Measurements from ENCODE around the gene ISCU. TPM values are rescaled to one million over a fixed set of nuclear protein-coding genes. Genes with fewer than 3 reads are reported as not detected.
A peak's percentile ranks its signal among the peaks of the same experiment; 100 is the strongest.

Gene ISCU
- 92.3 TPM for polyA plus RNA-seq (2013, experiment 1 of 2; ENCODE audit: insufficient read length)
- 92.1 TPM for polyA plus RNA-seq (2013, experiment 2 of 2; ENCODE audit: insufficient read length)

DNA sequence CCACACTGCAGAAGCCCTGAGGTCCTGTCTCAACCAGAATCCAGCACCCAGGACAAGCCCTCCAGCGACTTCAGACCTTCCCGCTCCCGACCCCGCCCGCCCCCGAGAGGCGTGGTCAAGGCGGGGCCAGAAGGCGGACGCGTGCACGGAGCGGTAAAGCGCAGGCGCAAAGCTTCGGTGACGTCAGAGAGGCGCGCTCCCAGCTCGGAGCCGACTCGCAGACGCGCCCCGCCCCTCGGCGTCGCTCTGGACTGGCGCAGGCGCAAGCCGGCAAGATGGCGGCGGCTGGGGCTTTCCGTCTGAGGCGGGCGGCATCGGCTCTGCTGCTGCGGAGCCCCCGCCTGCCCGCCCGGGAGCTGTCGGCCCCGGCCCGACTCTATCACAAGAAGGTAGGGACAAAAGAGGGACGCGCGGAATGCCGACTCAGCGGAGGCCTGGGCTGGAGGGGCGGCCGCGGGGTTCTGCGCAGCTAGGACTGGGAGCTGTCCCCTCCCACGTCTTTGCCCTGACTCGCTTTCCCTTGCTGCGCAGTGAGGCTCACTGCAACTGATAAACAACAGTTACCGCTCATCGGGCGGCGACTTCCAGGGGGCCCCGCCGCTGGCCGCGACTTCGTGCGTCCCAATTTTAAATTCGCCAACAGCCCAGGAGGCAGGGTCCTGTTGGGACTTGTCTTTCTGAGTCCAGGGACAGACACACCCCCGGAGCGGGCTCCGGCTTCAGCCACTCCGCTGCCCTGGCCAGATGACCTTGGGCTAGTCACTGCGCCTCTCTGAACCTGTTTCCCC, at the start of gene ISCU:
ISCU (plus strand) TSS at position 249 of the 788 bp plus-strand sequence; CDS start at position 276, 27 bp downstream.
- DNase-seq = peak; percentile 97

DNA sequence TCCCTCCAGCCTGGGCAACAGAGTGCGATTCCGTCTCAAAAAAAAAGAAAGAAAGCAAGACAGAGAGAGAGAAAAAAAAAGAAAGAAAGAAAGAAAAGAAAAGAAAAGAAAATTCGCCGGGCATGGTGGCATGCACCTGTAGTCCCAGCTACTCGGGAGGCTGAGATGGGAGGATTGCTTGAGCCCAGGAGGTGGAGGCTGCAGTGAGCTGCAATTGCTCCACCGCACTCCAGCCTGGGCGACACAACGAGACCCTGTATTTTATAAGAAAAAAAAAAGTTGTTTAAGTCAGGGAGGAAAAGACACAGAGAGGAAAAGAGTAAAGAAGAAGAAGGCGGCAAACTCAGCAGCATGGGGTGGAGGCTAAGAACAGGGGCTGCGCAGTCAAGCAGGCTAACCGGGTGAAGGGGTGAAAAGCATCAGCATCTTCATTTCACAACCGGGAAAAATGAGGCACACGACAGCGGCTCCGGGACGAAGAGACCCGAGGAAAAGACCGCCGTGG, 47.9 kb upstream of the ISCU start:
- DNase-seq = no peak

DNA sequence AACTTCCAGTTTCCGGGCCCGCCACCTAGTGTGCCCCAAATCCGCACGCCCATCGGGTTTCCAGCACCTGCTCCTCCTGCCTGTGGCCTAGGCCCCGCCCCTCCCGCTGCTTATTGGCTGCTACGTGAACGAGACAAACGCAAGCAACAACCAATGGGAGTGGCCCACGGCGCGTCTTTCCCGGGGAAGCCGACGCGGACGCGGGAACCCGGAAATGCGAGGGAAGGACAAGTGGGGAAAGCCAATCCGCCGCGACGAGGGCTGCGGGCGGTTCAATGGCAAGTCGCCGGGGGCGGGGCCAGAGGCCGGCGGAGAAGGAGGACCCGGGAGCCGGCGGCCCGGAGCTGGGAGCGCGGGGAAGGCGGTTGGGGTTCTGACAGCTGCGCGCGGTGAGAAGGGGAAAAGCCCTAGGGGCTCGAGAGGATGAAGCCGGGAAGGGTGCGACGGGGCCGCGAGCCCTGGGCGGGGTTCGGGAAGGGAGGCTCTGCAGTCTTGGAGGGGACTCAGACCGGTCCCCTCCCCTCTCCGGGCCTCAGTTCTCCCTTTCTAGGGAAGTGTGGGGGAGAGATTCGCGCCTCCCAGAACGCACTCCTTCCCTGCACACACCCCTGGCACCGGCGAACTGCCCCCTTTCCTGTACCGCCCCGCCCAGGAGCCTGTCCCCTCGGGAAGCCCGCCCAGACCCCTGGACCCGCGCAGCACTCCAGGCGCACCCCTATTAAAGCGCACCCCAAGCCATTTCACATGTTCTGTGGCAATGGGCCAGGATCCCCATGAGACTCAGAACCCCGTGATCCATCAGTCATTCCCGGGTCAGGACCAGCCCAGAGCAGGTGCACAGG, 47.2 kb upstream of the ISCU start, which contains the start of gene FICD:
FICD (plus strand) TSS at position 305 of the 842 bp plus-strand sequence. CDS start 1,696 bp downstream, outside the sequence.
- DNase-seq = peak; percentile 98

DNA sequence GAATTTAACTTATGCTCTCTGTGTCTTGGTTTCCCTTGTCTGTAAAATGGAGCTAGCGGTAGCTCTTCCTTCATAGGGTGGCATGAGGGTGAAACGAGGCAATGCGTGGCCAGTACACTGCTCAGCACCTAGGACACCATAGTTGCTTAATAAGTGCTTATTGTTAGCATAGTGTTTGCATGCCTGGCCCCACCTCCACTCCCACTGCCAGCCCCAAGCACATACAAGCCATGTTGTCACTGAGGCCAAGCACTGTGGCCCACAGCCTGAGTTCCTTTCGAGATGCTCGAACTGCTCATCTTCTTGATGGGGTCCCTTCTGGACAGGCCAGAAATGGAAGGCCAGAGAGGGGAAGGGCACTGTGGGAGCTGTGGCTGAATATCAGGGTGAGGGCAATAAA, 46.5 kb upstream of the ISCU start:
- DNase-seq = no peak

DNA sequence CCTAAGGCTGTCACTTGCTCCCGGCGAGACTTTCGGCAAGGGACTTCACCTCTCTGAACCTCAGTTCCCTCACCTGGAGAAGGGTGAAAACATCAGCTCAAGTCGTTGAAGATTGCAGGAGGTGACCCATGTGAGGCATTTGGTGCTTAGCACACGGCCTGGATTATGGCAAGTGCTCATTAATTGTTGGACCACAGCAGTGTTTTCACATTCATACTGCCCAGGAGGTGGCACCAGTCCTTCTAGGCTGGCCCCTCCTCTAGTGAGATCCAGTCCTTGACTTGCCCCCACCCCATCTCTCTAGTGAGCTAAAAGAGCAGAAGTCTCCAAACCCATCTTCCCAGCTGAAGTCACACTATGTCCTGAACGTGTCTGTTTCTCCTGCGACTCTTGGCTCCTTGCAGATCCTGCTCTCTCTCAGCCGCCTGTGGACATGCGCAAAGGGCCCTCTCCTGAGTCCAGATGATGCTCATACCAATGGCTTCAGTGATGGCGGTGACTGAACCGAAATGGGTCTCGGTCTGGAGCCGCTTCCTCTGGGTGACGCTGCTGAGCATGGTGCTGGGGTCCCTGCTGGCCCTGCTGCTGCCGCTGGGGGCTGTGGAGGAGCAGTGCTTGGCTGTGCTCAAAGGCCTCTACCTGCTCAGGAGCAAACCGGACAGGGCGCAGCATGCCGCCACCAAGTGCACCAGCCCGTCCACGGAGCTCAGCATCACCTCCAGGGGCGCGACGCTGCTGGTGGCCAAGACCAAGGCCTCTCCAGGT, 45.7 kb upstream of the ISCU start:
- DNase-seq = no peak

DNA sequence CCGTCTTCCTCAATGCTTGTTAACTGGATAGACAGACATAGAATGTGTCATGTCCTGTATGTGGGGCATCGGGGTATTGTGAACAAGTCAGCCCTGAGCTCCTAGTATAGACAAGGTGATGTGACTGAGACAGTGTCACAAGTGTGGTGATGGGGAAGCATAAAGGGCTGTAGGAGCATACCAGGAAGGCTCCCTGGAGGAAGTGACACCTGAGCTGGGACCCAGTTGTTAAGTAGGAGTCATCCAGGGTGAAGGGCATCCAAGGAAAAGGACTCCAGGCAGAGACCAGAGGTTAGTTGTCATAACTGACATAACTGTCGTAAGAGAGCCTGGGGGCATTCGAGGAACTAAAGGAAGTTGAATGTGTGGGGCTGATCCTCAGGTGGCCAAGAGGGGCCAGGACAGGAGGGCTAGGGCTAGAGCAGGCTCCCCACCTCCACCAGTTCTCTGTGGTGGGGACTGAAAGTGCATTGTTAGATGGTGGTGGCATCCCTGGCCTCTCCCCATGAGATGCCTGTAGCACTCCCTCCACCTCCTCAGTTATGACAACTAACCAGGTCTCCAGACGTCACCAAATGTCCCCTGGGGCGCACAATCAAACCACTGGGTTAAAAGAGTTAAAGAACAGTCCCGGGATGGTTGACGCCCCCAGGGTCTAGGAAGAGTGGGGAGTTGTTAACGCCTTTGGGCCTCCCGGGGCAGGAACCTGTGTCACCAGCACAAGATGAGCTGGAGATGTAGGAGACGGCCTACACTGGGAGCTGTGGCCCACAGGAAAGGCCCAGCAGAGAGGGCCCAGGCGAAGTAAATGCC, 44.9 kb upstream of the ISCU start:
- DNase-seq = no peak

DNA sequence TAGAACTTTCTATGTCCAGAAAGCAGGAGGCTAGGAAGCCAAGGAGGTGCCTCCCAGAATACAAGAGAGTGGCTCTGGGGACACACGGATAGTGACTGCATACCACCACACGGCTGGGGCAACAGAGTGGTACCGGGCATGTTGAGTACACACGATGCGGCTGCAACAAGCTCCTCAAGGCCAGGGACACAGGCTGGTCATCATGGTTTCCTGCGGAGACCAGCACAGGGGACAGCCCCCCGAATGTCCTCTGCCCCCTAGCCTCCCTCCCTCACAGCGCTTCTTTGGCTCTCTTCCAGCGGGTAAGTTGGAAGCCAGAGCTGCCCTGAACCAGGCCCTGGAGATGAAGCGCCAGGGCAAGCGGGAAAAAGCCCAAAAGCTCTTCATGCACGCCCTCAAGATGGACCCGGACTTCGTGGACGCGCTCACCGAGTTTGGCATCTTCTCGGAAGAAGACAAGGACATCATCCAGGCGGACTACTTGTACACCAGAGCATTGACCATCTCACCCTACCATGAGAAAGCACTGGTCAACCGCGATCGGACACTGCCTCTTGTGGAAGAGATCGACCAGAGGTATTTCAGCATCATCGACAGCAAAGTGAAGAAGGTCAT, 44.2 kb upstream of the ISCU start:
- no peak for DNase-seq

DNA sequence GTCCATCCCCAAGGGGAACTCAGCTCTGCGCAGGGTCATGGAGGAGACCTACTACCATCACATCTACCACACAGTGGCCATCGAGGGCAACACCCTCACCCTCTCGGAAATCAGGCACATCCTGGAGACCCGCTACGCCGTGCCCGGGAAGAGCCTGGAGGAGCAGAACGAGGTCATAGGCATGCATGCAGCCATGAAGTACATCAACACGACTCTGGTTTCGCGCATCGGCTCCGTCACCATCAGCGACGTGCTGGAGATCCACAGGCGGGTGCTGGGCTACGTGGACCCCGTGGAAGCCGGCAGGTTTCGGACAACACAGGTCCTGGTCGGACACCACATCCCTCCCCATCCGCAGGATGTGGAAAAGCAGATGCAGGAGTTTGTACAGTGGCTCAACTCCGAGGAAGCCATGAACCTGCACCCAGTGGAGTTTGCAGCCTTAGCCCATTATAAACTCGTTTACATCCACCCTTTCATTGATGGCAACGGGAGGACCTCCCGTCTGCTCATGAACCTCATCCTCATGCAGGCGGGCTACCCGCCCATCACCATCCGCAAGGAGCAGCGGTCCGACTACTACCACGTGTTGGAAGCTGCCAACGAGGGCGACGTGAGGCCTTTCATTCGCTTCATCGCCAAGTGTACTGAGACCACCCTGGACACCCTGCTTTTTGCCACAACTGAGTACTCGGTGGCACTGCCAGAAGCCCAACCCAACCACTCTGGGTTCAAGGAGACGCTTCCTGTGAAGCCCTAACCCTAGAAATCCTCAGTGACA, 43.5 kb upstream of the ISCU start:
- DNase-seq = no peak

DNA sequence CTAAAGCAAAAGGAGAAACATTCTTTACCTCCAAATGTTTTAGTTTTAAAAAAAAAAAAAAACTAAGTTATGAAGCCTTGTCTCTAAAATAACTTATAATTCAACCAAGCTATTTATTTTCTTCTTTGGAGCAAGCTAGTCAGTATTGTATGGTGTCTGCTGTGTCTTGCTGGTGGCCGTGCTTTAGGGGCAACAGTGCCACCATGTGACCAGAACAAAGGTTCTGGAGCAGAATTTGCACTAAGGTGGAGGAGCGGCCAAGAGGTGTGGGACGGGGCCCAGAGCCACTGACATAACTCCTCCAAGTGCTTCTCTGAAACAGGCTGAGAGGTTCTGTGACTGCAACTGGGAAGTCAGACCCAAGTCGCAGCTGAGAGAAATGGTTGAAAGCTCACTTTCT, 42.8 kb upstream of the ISCU start:
- no peak for DNase-seq

DNA sequence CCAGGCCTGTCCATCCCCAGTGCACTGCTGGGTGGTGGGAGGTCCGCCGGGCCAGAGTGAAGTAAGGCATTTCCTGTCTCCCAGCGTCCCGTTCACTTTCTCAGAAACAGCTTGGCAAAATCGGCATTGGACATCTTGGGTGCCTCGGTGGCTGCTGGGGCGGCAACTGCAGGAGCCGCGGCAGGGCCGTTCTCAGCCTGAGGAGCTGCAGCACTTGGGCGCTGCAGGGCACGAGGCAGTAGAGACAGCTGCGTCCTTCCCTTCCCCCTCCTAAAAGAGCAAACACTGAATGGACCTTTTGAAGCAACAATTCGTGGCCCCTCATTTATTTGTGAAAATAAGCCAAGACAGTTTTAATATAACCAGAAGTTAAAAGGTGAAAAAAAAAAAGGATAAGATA, 39.0 kb upstream of the ISCU start:
- DNase-seq = no peak

DNA sequence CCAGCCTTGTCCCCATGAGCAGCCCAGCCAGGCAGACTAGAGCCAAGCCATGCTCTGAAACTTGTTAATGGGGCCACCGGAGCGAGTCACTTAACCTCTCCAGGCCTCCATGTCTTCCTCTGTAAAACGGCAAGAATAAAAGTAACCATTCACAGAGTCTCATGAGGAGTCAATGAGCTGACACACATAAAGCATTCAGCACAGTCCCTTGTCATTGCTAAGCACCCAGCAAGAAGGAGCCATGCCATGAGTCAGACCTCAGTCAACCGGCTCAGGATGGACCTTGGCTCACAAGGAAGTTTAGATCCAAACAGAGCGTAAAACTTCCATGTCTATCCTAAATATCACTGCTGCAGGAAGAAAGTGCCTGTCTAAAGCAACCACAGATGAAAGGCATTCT, 36.7 kb upstream of the ISCU start:
- peak; percentile 59 for DNase-seq

DNA sequence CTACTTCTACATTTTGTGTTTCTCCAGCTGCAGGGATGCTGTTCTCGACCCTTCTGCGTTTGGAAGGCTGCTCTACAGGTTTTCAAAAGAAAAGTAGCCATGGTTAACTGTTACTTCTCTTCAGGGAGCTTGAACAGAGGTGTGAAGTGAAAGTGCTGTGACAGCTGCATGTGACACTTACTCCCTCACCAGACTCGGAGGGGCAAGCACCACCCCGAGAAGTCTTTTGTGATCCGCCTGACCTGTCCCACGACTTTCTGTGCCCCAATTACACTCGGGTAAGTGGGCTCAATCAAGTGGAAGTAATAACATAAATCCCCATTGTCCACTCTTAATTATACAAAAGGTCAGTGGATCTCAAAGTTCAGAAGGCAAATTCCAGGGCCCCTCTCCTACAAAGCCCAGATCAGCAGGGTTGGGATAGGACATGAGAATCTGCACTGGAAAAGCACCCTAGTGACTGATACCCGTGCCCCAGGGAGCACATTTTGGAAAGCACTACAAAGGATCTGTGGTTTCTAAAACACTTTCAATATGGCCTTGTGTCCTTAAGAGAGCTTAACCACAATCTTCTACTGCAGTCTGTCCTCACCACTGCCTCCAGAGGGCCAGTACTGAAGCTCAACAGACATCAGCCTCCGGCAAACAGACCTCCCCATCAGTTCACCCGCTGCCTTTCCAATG, 35.8 kb upstream of the ISCU start:
- DNase-seq = peak; percentile 58

DNA sequence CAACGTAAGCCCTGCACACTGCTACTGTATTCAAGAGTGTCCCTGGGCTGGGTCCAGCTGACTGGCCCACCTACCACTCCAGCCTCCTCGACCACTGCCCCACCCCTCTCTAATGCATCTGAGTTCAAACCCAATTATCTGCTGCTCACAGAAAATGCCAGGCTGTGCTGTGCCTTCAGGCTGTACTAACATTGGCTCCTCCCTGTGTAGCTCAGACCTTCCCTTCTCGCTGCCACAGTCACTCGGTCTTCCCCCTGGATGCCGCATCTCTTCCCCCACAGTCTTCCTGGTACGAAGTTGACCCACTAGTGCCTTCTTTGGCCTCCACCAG, 35.3 kb upstream of the ISCU start:
- no peak for DNase-seq

DNA sequence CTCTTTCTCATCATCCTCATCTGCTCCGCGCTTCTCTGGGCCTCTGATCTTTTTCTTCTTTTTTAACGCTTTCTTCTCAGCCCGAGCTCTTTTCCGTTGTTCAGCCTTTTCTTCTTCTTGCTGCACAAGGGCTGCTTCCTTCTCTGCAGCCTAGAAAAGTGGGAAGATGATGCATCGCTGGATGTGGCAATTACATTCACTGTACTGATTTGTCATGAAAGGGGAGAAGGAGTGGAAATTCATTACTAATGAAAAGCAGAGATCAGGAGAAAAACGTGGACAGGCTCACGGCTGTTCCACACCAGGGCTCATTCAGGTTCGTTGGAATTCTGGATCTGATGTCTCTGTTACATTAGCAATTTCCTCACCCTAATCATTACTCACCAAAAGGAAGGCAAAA, 32.2 kb upstream of the ISCU start:
- peak; percentile 35 for DNase-seq

DNA sequence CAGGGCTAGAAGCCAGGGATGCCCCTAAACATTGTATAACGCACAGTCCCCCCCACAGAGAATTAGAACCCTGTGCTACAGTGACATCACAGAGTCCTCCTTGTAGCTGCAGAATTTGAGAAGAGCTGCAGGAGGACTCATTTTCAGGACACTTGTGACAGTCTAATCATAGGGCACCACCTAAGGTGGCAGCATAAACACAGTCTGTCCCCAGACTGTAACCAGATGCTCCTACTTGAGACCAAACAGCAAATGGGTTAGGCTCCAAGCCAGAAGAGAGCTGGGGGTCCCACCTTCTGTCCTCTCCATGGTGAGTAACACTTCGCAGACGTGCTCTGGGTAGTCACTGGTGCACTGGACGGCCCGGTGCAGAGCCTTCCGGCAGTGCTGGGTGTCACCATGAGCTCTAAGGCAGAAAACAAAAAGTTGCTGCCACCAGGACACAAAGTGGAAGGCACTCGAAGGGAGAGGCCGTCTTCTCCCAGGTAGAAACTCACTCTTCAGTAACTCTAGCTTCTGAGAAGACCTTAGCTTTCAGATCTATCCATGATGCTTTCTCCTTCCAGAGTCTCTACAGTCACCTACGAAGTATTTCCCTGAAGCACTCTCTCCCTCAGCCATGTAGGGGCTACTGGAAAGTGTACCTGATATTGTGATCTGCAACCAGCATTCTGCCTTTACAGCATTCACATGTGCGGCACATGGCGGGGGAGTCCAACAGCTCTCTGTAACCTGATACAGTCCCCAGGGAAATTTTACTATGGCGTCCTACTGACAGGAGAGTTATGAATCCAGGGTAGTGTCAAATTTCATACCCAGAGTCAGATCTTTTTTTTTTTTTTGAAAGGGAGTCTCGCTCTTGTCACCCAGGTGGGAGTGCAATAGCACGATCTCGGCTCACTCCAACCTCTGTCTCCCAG, 30.2 kb upstream of the ISCU start:
- peak; percentile 65 for DNase-seq

DNA sequence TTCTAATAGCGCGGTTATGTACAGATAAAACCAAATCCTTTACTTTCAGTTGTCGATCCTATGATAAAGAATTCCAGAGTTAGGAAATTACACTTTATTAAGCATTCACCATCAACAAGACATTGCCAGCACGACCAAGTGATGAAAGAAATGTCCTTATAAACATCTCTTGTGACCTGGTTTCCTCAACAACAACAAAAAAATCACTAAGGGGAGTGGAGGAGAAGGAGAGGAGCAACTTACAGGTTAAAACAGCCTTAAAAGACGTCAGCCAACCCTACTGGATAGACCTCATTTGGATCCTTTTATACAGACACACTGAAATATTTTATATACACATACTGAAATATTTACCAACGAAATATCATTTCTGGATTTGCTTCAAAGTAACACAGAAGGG, 24.2 kb upstream of the ISCU start:
- DNase-seq = no peak

DNA sequence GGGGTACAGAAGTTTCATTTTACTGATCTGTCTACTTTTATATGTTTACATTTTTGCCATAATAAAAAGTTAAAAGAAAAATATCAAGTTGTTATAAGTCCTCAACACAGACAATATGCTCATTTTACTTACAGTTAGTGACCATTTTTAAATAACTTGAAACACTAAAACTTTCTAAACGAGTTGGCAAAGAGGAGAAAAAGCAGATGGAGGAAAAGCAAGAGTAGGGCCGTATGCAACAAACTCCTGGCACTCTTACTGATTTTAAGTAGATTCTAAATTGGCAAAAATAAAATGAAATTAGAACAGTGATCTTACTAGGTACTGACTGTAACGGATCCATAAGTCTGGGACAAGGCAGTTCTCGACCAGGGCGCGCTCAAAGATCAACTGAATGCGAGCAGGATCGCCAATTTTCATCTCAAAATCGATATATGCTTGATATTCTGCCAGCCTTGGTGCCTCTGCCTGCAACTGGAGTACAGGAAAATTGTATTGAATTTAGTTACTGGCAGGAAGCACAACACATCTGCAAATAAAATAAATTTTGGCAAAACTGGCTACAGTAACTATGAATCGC, 23.7 kb upstream of the ISCU start:
- DNase-seq = no peak

DNA sequence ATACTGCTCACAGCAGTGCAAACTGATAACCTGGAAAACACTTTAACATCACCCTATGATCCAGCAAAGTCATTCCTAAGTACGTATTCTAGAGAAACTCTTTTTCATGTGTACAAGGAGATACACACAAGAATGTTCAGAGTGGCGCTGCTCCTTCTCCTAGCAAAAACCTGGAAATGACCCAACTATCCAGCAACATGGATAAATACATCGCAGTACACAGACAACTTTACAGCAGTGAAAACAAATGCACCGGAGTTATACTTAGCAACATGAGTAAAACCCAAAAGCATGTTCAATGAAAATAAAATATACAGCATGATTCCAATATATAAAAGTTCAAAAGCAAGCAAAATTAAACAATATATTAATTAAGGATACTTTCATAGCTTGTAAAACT, 20.1 kb upstream of the ISCU start:
- peak; percentile 43 for DNase-seq

Measured in fibroblast of skin of abdomen (primary cell).